ENCODE data around the gene ANKS3.
"Not testable (repeated sequence)": the region's sequence is repeated elsewhere in the genome, so short reads cannot be mapped to it uniquely, and the experiment has no call there.

The ANKS3 gene

GRCh38 chr16:4755687-4756086 is 21.6 kb upstream of the ANKS3 start:
- no peak for DNase-seq (ENCODE audit: low spot score)

DNA sequence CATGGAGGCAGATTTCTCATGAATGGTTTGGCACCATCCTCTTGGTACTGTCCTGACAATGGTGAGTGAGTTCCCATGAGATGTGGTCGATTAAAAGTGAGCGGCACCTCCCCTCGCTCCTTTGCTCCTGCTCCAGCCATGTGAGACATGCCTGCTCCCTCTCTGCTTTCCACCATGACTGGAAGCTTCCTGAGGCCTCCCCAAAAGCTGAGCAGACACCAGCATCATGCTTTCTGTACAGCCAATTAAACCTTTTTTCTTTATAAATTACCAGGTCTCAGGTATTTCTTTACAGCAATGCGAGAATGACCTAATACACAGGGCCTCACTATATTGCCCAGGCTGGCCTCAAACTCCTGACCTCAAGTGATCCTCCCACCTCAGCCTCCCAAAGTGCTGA is 20.8 kb upstream of the ANKS3 start:
- no peak for DNase-seq (ENCODE audit: low spot score)

GRCh38 chr16:4753227-4753626 is 19.2 kb upstream of the ANKS3 start:
- DNase-seq (ENCODE audit: low spot score): no peak

DNA sequence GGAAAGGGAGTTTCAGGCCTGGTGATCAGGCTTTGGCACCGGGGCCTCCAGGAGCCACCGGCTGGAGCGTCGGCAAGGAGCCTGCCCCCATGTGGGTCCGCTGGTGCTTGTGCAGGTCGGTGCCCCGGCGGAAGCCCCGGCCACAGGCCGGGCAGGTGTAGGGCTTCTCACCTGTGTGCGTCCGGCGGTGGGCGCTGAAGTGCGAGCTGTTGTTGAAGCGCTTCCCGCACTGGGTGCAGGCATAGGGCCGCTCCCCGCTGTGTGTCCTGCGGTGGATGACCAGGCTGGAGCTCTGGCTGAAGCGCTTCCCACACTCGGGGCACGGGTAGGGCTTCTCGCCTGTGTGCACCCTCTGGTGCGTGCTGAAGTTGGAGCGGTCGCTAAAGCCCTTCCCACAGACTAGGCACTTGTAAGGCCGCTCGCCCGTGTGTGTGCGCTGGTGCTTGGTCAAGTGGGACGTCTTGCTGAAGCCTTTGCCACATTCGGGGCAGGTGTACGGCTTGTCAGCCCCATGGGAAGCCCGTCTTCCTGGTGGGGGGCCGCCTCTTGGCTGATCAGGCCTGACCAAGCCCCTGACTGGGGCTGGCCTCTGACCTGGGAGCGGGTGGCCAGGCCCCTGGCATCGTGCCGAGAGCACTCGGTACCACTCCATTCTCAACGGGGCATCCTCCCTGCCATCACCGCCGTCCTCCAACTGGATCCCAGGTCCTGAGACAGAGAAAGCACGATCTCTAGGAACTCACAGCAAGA is 18.5 kb upstream of the ANKS3 start:
- no peak for DNase-seq (ENCODE audit: low spot score)

- DNase-seq (ENCODE audit: low spot score): no peak
These were observed 16.8 kb upstream of the ANKS3 start for GRCh38 chr16:4750896-4751295.

GRCh38 chr16:4749700-4750257 is 15.7 kb upstream of the ANKS3 start:
- no peak for DNase-seq (ENCODE audit: low spot score)

DNA sequence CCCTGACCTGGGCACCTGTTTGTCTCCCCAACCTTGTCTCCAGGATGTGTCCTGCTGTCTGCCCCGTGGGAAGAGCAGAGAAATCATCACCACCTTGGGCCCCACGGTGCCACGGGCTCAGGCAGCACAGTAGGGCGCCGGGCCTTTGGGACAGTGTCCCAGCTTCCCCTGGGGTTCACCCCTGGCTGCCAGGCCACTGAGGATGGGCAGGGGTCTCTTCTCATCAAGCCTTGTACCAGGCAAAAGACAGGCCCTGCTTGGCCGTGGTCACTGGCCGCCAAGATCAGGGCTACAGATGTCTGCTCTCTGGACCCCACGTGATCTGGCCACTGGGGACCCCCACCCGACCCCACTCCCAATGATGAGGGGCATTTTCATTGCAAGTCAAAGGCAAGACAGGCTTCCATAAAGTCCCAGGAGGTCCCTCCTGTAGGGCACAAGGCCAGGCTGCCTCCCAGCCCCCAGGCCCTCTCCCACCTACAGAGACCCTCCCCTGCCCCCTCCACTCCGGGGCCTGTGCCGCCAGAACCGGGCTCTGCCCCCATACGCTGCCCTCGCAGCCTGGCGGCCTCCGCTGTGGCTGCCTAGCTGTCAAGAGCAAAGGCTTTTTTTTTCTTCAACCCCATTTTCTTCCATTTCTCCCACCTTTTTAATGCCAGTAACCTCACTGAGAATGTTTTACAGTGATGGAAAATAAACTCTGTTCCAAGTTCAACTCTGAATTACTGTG is 14.8 kb upstream of the ANKS3 start:
- no peak for DNase-seq (ENCODE audit: low spot score)

DNA sequence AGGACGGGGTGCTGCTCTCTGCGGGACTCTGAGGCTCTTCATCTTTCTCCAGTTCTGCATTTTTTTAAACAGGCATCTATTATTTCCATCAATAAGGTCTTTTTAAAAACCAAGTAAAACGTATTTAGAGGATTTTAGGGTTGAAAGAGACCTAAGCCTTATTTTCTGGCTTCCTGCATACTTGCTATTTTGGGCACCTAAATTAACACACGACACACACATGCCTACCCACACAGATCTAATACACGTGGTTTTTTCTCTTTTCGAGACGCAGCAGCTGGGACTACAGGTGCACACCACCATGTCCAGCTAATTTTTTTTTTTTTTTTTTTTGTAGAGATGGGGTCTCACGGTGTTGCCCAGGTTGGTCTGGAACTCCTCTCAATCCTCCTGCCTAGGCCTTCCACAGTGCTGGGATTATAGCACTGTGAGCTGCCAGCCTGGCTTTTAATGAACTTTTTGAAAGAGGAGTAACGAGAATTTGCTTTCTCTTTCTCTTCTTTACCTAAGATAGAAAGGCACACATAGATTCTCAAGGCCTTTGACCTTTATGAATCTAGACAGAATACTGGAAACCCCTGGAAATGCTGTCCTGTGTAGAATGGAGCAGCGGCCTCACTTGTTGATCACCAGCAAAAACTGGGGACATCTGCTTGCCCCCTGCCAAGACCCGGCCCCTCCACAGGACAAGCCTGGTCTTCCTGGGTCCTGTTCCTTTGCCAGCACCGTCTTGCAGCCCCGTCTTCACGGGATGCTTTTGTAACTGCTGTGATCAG is 14.0 kb upstream of the ANKS3 start:
- no peak for DNase-seq (ENCODE audit: low spot score)

DNA sequence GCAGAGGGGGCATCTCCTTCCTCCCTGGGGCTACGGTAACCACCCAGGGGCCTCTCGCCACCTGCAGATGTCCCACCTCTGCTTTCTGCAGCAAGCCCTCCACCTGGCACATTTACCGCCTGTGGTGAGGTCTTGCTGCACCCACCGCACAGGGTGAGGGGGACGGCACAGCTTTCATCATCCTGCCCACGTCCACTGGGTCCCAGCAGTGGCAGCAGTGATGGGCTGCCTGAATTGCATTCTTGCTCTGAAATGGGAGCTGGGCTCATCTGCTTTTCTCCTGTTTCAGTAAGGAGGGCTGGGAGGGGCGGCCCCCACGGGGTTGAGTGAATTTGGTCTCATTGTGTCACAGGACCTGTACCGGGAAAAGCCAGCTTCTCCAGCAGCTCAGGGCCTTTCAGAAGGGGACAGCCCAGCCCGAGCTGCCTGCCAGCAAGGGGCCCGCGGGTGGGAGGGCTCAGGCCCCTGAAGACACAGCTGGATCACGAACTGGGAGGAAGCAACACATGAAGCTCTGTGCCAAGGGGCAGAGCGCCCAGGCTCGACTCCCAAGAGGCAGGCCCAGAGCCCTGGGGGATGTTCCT is 13.0 kb upstream of the ANKS3 start:
- no peak for DNase-seq (ENCODE audit: low spot score)

DNA sequence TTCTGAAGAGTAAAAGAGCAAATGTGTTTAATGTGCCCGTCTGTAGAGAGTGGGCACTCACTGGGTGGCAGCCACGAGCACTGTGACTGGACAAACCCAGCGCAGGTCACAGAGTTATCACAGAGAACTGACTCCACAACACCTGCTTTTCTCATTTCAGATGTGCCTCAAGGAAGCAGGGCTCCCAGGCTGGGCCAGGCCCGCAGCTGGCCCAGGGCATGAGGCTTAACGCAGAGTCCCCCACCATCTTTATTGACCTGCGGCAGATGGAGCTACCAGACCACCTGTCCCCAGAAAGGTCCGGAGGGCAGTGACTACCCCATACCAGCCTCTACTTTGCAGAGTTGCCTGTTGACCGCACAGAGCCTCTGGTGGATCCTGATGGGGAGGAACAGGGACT is 12.1 kb upstream of the ANKS3 start:
- no peak for DNase-seq (ENCODE audit: low spot score)

- no peak for DNase-seq (ENCODE audit: low spot score)
These were observed 11.2 kb upstream of the ANKS3 start for GRCh38 chr16:4745274-4745569.

GRCh38 chr16:4744555-4745273 is 10.6 kb upstream of the ANKS3 start:
- no peak for DNase-seq (ENCODE audit: low spot score)

- no peak for DNase-seq (ENCODE audit: low spot score)
These were observed 9.3 kb upstream of the ANKS3 start for GRCh38 chr16:4743226-4743878.

GRCh38 chr16:4738370-4738769 is 4.3 kb upstream of the ANKS3 start:
- not testable (repeated sequence) for DNase-seq (ENCODE audit: low spot score)

DNA sequence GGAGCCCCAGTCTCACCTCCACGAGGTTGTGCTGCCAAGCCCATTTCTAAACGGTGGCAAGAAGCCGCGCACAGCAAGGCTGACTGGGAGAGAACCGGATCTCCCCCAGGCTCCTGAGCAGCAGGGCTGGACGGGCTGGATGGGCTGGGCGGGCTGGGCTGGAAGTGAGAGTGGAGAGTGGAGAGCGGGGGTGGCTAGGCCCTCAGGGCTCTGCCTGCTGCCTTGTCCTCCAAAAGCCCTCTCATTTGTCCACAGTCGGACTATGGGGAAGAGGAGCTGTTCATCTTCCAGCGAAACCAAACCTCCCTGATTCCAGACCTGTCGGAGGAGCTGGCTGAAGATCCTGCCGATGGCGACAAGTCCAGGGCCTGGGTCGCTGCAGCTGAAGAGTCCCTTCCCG is 3.5 kb upstream of the ANKS3 start:
- DNase-seq (ENCODE audit: low spot score): no peak

- no peak for DNase-seq (ENCODE audit: low spot score)
These were observed 2.5 kb upstream of the ANKS3 start for GRCh38 chr16:4736546-4736945.

GRCh38 chr16:4734730-4735535 is 862 bp upstream of the ANKS3 start:
- DNase-seq (ENCODE audit: low spot score): peak; percentile 94

- no peak for DNase-seq (ENCODE audit: low spot score)
These were observed 366 bp downstream of the ANKS3 start for GRCh38 chr16:4733747-4734062.

- no peak for DNase-seq (ENCODE audit: low spot score)
These were observed 794 bp downstream of the ANKS3 start for GRCh38 chr16:4733211-4733742.

GRCh38 chr16:4729876-4730275 is 4.2 kb downstream of the ANKS3 start:
- no peak for DNase-seq (ENCODE audit: low spot score)
